ENCODE data around the gene MACROD2.

The MACROD2 gene

DNA sequence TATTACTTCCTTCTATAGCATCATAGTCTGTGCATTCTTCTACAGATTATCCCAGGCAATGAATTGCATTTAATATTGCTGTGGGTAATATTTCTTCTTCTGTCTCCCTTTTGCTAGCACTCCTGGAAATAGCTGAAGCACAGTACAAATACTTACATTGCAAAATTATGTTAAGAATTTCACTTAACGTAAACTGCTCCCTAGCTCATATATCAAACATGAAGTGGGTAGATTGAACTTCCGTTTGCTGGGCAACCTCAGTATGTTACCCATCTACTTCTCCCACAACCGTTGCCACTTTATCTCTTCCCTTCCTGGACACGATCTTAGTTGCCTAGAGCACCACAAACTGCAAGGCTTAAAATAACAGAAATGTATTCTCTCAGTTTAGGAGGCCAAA is 1614.6 kb downstream of the MACROD2 start:
- no peak for DNase-seq (ENCODE audit: low read depth)
- H3K4me3 ChIP-seq (ENCODE audit: low read depth, low read length), result no peak overlapping the region
- TF ChIP-seq, protein P1, sequence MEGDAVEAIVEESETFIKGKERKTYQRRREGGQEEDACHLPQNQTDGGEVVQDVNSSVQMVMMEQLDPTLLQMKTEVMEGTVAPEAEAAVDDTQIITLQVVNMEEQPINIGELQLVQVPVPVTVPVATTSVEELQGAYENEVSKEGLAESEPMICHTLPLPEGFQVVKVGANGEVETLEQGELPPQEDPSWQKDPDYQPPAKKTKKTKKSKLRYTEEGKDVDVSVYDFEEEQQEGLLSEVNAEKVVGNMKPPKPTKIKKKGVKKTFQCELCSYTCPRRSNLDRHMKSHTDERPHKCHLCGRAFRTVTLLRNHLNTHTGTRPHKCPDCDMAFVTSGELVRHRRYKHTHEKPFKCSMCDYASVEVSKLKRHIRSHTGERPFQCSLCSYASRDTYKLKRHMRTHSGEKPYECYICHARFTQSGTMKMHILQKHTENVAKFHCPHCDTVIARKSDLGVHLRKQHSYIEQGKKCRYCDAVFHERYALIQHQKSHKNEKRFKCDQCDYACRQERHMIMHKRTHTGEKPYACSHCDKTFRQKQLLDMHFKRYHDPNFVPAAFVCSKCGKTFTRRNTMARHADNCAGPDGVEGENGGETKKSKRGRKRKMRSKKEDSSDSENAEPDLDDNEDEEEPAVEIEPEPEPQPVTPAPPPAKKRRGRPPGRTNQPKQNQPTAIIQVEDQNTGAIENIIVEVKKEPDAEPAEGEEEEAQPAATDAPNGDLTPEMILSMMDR (IDR thresholded peaks at IDR 0.05; ENCODE audit: insufficient read depth, low read depth, low read length, missing control alignments), result no peak

DNA sequence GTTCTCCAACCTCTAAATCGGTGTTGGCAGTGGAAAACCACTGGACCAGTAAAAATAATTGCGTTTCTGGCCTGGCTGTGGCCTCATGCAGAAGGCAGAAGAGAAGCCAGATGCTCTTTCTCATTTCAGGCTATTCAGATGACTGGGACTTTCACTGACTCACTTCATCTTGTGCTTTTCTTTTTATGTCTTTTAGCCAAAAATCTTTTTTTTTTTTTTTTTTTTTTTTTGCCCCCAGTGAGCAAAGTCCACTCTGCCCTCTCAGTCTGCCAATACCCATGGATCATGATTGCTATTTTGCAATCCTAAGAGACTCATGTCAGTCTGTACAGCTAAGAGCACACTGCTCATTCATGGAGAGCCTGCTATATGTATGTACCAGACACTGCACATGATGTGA is 1615.5 kb downstream of the MACROD2 start:
- peak; percentile 42 for DNase-seq (ENCODE audit: low read depth)
- TF ChIP-seq, protein P1 (IDR thresholded peaks at IDR 0.05; ENCODE audit: insufficient read depth, low read depth, low read length, missing control alignments), result no peak
- H3K4me3 ChIP-seq (ENCODE audit: low read depth, low read length), result no peak overlapping the region

DNA sequence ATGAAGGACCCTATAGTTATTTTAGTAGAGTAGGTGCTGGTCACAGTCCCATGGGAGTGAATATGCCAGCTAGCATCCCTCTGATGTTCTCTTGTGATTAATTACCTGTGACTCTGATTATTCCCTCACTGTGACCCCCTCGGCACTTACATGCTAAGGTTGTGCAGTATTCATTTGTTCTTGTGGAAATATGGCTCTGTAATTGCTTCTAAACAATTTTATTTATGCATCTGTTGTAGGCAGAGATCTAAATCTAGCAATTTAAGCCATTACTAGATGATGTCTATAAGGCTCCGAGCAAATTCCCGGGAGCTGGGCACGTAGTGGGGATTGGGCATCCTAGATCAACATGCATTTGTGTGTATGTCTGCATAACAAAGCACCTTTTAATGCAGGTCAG is 1616.2 kb downstream of the MACROD2 start:
- no peak overlapping the region for H3K4me3 ChIP-seq (ENCODE audit: low read depth, low read length)
- TF ChIP-seq, protein P1 (IDR thresholded peaks at IDR 0.05; ENCODE audit: insufficient read depth, low read depth, low read length, missing control alignments), result no peak
- no peak for DNase-seq (ENCODE audit: low read depth)

DNA sequence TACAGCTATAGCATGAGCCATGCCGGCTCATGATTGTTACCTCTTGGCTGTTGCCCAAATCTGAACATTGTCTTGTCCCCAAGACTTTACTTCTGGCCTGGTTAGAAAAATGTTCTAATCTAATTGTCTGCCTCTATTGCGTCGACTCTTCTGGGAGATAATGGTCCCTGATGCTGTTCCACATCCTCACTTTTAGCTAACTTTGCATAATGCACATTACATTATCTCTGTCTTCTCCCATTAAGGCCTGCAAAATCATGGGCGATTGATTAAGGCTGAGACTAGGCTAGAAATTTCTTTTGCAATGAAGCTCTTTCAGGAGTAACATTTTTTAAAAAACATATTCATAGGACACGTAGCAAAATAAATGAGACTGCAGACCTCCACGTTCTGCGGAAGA is 1616.9 kb downstream of the MACROD2 start:
- no peak overlapping the region for H3K4me3 ChIP-seq (ENCODE audit: low read depth, low read length)
- DNase-seq (ENCODE audit: low read depth), result no peak
- TF ChIP-seq, protein P1 (IDR thresholded peaks at IDR 0.05; ENCODE audit: insufficient read depth, low read depth, low read length, missing control alignments), result no peak

DNA sequence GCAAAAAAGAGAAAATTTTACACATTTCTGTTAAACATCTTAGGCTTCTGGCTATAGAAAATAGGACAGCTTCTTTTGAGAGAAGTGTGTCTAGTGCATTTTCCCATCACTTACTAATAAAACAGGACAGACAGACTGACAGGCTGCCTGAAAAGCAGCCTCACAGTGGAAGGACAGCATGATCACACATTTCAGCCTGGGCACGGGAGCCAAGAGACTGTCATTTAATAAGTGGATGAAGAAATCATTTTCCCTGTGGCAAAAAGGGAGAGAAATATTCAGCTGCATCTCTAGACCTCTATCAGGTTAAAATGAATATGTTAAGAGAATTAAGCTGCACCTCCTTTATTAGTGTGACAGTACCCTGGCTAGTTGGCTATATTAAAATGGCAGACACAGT is 1617.5 kb downstream of the MACROD2 start:
- TF ChIP-seq, protein P1 (IDR thresholded peaks at IDR 0.05; ENCODE audit: insufficient read depth, low read depth, low read length, missing control alignments), result no peak
- no peak overlapping the region for H3K4me3 ChIP-seq (ENCODE audit: low read depth, low read length)
- DNase-seq (ENCODE audit: low read depth), result no peak

DNA sequence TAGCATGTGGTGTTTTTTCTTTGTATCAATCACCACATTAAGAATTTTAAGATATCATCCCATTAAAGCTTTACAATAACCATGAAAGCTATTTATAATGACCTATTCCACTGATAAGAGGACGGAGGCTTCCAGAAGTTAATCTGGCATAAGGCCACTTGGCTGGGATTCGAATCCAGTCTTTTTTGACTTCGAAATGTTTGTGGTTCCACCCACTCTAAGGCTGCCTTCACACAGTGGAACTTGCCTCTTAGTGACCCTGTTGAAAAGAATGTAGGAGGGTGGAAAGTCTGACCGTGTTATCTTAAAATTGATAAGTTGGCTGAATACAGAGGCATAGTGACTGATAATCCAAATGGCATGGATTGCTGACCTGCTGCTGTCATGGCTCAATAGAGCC is 1618.2 kb downstream of the MACROD2 start:
- TF ChIP-seq, protein P1 (IDR thresholded peaks at IDR 0.05; ENCODE audit: insufficient read depth, low read depth, low read length, missing control alignments), result no peak
- H3K4me3 ChIP-seq (ENCODE audit: low read depth, low read length), result no peak overlapping the region
- DNase-seq (ENCODE audit: low read depth), result no peak

DNA sequence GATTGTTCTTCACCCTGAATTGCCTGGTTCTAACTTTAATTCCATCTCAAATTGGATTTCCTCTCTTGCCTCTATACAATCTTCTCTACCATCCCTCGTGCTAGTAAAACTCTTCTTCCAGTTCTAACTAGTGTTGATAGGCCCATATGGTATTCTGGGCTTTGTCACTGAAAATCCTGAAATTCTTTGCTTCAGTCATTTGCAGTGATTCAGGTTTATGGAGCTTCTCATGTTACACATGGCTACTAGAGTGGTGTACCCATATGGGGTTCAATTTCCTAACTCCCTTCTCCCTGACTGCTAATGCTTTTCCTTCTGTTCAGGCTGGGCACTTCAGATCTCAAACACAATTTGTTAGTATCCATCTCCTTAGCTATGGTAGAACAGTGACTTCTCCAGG is 1621.3 kb downstream of the MACROD2 start:
- H3K4me3 ChIP-seq (ENCODE audit: low read depth, low read length), result no peak overlapping the region
- TF ChIP-seq, protein P1 (IDR thresholded peaks at IDR 0.05; ENCODE audit: insufficient read depth, low read depth, low read length, missing control alignments), result no peak
- DNase-seq (ENCODE audit: low read depth), result no peak
